K562 (cell line): ENCODE results near the gene PDE8A. TPM values are rescaled to one million over a fixed set of nuclear protein-coding genes. Genes with fewer than 3 reads are reported as not detected.

Experiments used
- ATAC-seq: fragments of 200-7000 bp; cut with Tn5 transposase; 3 replicates; pipeline ENCODE4 v1.9.1; 2020; ENCODE audit warnings: moderate library complexity
- BruUV-seq: library from RNA; stranded (reverse); fragments of 400-500 nt; replicated peaks from 2 replicates; lab custom pipeline; 2021; lab: Mats Ljungman, UMichigan
- CTCF ChIA-PET: fragments of 300-600 bp; formaldehyde crosslinking; extraction: SDS; loops from one replicate; lab custom pipeline; 2021; ENCODE audit warnings: low intra/inter-chr PET ratio; lab: Yijun Ruan, JAX
- POLR2A ChIA-PET: fragments of 300-600, 350-650 bp; sonication (Branson Sonifier 250); formaldehyde crosslinking; extraction: SDS; loops from one replicate; lab custom pipeline; 2021; ENCODE audit warnings: antibody characterized with exemption, inconsistent platforms; lab: Yijun Ruan, JAX
- DNase-seq, 4 experiments: peaks; one replicate each; pipeline versions ENCODE4 v3.0.0 to v3.0.0-alpha.2; 2011 to 2018; ENCODE audit warnings: low spot score in 3 of 4, mixed read lengths in 3 of 4; ENCODE audit errors: extremely low read depth in 1 of 4
- FAIRE-seq: peaks from 2 replicates; lab custom pipeline; 2011; peaks lifted over from hg19 to GRCh38; lab: Jason Lieb, UNC
- H2AFZ ChIP-seq: 2 replicates; pipeline ENCODE4 v1.6.0; 2011; ENCODE audit warnings: low read depth, low read length, control low read depth, inconsistent platforms
- H3K27ac ChIP-seq: fragments of 200-600 bp; 3 replicates; pipeline ENCODE4 v1.8.0; 2011; ENCODE audit warnings: low read depth, mild to moderate bottlenecking, control low read depth, inconsistent platforms, low read length, moderate library complexity, mixed read lengths; ENCODE audit errors: extremely low read depth
- H3K27me3 ChIP-seq, 2 experiments: fragments of 300-600 bp in 1 of 2; 2 replicates in 1 of 2; 3 replicates in 1 of 2; pipeline versions ENCODE4 v1.6.0 to v1.8.0; 2011; ENCODE audit warnings: inconsistent platforms in 2 of 2, low read length in 2 of 2, mild to moderate bottlenecking in 1 of 2, mixed read lengths in 1 of 2, moderate library complexity in 1 of 2; ENCODE audit not compliant: control insufficient read depth in 2 of 2, insufficient read depth in 2 of 2
- H3K36me3 ChIP-seq: fragments of 300-600 bp; 3 replicates; pipeline ENCODE4 v1.8.0; 2011; ENCODE audit warnings: mild to moderate bottlenecking, low read length, inconsistent platforms; ENCODE audit not compliant: control insufficient read depth, insufficient read depth
- H3K4me1 ChIP-seq, 2 experiments: fragments of 200-600 bp in 1 of 2; replicated peaks in 1 of 2; 2 replicates in 1 of 2; 3 replicates in 1 of 2; pipeline versions ENCODE4 v1.5.1 to v1.8.0; 2011; ENCODE audit warnings: inconsistent platforms in 2 of 2, low read length in 2 of 2, mild to moderate bottlenecking in 1 of 2, mixed read lengths in 1 of 2, moderate library complexity in 1 of 2; ENCODE audit not compliant: control insufficient read depth in 2 of 2, insufficient read depth in 2 of 2
- H3K4me2 ChIP-seq: 2 replicates; pipeline ENCODE4 v1.6.1; 2011; ENCODE audit warnings: low read length, control low read depth, inconsistent platforms, mixed read lengths; ENCODE audit not compliant: insufficient read depth
- H3K4me3 ChIP-seq: fragments of 200-600 bp; sonication (generic), shearing (Covaris generic); 2 replicates; pipeline ENCODE4 v1.5.1; 2016; ENCODE audit warnings: control low read depth, inconsistent platforms
- H3K79me2 ChIP-seq: fragments of 200-600 bp; 3 replicates; pipeline ENCODE4 v1.8.0; 2011; ENCODE audit warnings: low read length, inconsistent platforms; ENCODE audit not compliant: control insufficient read depth, insufficient read depth
- H3K9ac ChIP-seq, 2 experiments: 2 replicates each; pipeline versions ENCODE4 v1.6.0 to v1.6.1; 2011; ENCODE audit warnings: low read depth in 2 of 2, low read length in 2 of 2, control low read depth in 1 of 2, inconsistent platforms in 1 of 2, mild to moderate bottlenecking in 1 of 2, mixed read lengths in 1 of 2; ENCODE audit not compliant: insufficient read depth in 1 of 2
- H3K9me1 ChIP-seq: one replicate; pipeline ENCODE4 v1.6.0; 2011; ENCODE audit warnings: inconsistent platforms, mild to moderate bottlenecking, low read length, moderate library complexity; ENCODE audit not compliant: control insufficient read depth, insufficient read depth
- H3K9me3 ChIP-seq: replicated peaks from 2 replicates; pipeline ENCODE4 v1.5.1; 2011; ENCODE audit warnings: low read depth, low read length, inconsistent platforms; ENCODE audit not compliant: control insufficient read depth, insufficient read depth
- H4K20me1 ChIP-seq: replicated peaks from 2 replicates; pipeline ENCODE4 v1.6.1; 2011; ENCODE audit warnings: low read length, inconsistent platforms, mixed read lengths; ENCODE audit not compliant: control insufficient read depth, insufficient read depth
- ATF7 ChIP-seq: fragments of 450-650 bp; IDR thresholded peaks from 2 replicates; pipeline ENCODE4 v1.7.1; 2014; ENCODE audit warnings: mild to moderate bottlenecking, moderate library complexity
- CEBPB ChIP-seq: fragments of 450-650 bp; IDR thresholded peaks from 2 replicates; pipeline ENCODE4 v1.6.1; 2016; ENCODE audit warnings: missing genetic modification characterization, missing compliant biosample characterization
- ETV1 ChIP-seq: fragments of 450-650 bp; conservative IDR thresholded peaks from 2 replicates; pipeline ENCODE4 v1.6.1; 2016; ENCODE audit warnings: missing genetic modification characterization, control low read depth, low read depth, missing compliant biosample characterization
- MEIS2 ChIP-seq: fragments of 450-650 bp; IDR thresholded peaks from 2 replicates; pipeline ENCODE4 v1.6.1; 2014; ENCODE audit warnings: mild to moderate bottlenecking; ENCODE audit not compliant: partially characterized antibody
- PHB ChIP-seq: fragments of 250-450 bp; sonication (Bioruptor Pico); IDR thresholded peaks from 2 replicates; pipeline ENCODE4 v1.5.0; 2021
- PHB2 ChIP-seq: fragments of 450-650 bp; IDR thresholded peaks from 2 replicates; pipeline ENCODE4 v1.6.1; 2017; ENCODE audit warnings: low read depth
- POLR3G ChIP-seq: IDR thresholded peaks from 2 replicates; pipeline ENCODE4 v1.6.1; 2011; ENCODE audit not compliant: insufficient read length, insufficient replicate concordance; ENCODE audit errors: extremely low read depth
- TAF7 ChIP-seq: fragments of 450-650 bp; IDR thresholded peaks from 2 replicates; pipeline ENCODE4 v1.6.1; 2016; ENCODE audit warnings: missing genetic modification characterization, missing compliant biosample characterization
- ZNF175 ChIP-seq: fragments of 200-800 bp; sonication (Bioruptor generic); IDR thresholded peaks from 2 replicates; pipeline ENCODE4 v1.6.1; 2016; ENCODE audit warnings: low read depth, mild to moderate bottlenecking, missing genetic modification characterization, missing compliant biosample characterization
- ZNF57 ChIP-seq: fragments of 450-650 bp; formaldehyde crosslinking; IDR thresholded peaks from 2 replicates; pipeline ENCODE4 v1.4.0; 2020; ENCODE audit warnings: mild to moderate bottlenecking, moderate library complexity
- ZNF707 ChIP-seq: fragments of 250-450 bp; sonication (Bioruptor Pico); conservative IDR thresholded peaks from 2 replicates; pipeline ENCODE4 v1.8.0; 2022; ENCODE audit warnings: inconsistent platforms, mild to moderate bottlenecking, moderate library complexity
- WGBS: fragments of 100-300 bp; shearing (Covaris generic); methylation state at CpG from one replicate; pipeline ENCODE4 v1.1.6; 2016; ENCODE audit warnings: low coverage, mixed read lengths; ENCODE audit not compliant: insufficient coverage; ENCODE audit errors: missing lambda C conversion rate; 5-methylcytosine and 5-hydroxymethylcytosine counted together
- in situ Hi-C: fragments of 300-500 bp; cut with MboI; formaldehyde crosslinking; loops from 4 replicates; pipeline ENCODE4 v1.15.0; 2018; ENCODE audit warnings: inconsistent platforms, mixed read lengths
- intact Hi-C: fragments of 100-400 bp; cut with micrococcal nuclease; formaldehyde crosslinking; loops from 2 replicates; pipeline ENCODE4 v1.14.2; 2022
- polyA plus RNA-seq, 8 experiments: library from polyadenylated mRNA; depleted of rRNA in 4 of 8; stranded (reverse) in 5 of 8; unstranded in 3 of 8; fragments of >200 nt; fragmentation: Nextera tagmentation in 2 of 8; fragmentation: Illumina TruSeq in 1 of 8; extraction: Ambion mirVana in 2 of 8; extraction: Trizol in 1 of 8; gene quantifications; 2 replicates each; pipeline versions ENCODE4 v1.2.1 to v1.2.3, GENCODE V29; 2011 to 2014; ENCODE audit warnings: inconsistent platforms in 1 of 8, missing spikeins in 1 of 8
- total RNA-seq, 7 experiments: library from RNA; depleted of rRNA in 6 of 7; stranded (reverse); fragments of >200 nt in 6 of 7; fragmentation: Illumina TruSeq in 2 of 7; extraction: Trizol in 2 of 7; gene quantifications; 2 replicates each; pipeline versions ENCODE4 v1.2.1 to v1.2.3, GENCODE V29; 2011 to 2021; ENCODE audit warnings: low replicate concordance in 1 of 7
- TF ChIP-seq, protein P1 (sequence below): fragments of 200-800 bp; sonication (Bioruptor generic); IDR thresholded peaks from 2 replicates; pipeline ENCODE4 v1.6.1; 2016; ENCODE audit warnings: missing genetic modification characterization, missing compliant biosample characterization

The PDE8A gene
- total and polyA plus RNA-seq, 9 of the 15 experiments (the other 6 are each of a cell fraction or from before 2014, with no cell fraction given) = 5.9 to 40.3 (median 19.8) TPM

DNA sequence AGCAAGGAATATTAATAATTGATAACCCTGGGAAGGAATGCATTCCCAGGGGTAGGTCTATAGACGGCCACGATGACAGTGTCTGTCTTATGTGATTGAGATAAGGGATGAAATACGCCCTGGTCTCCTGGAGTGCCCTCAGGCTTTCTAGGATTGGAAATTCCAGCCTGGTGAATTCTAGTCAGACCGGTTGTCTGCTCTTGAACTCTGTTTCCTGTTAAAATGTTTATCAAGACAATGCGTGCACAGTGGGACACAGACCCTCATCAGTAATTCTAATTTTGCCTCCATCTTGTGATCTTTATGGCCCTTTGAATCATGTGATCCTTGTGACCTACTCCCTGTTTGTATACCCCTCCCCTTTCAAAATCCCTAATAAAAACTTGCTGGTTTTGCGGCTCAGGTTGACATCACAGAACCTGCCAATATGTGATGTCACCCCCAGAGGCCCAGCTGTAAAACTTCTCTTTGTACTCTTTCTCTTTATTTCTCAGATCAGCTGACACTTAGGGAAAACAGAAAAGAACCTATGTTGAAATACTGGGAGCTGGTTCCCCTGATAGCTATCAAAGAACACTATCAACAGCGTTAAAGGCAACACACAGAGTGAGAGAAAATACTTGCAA, 183.3 kb downstream of the PDE8A start:
- ATAC-seq (no peak), FAIRE-seq (no peak)
- Histone ChIP-seq H3K36me3 (no peaks in the 10 kb centered on the region), H3K4me3 (no peak overlapping the region), H3K4me2 (no peak overlapping the region), H3K9me1 (no peaks in the 10 kb centered on the region)
- POLR2A ChIA-PET = no interaction called here
- in situ Hi-C loops = no loop called here
- TF ChIP-seq ATF7 (0 out of 2 replicates have a peak, but pooled peaks have one; percentile 9), ETV1 (tag) (no peak), MEIS2 (peak; percentile 3), ZNF707 (no peak), TAF7 (tag) (no peak), CEBPB (tag) (peak; percentile 45; the same call in 1 of the 2 replicates), POLR3G (no peak), PHB (CRISPR knock-in tag) (no peak), ZNF57 (CRISPR knock-in tag) (no peak), PHB2 (no peak), ZNF175 (CRISPR knock-in tag) (no peak)
- TF ChIP-seq, protein P1, sequence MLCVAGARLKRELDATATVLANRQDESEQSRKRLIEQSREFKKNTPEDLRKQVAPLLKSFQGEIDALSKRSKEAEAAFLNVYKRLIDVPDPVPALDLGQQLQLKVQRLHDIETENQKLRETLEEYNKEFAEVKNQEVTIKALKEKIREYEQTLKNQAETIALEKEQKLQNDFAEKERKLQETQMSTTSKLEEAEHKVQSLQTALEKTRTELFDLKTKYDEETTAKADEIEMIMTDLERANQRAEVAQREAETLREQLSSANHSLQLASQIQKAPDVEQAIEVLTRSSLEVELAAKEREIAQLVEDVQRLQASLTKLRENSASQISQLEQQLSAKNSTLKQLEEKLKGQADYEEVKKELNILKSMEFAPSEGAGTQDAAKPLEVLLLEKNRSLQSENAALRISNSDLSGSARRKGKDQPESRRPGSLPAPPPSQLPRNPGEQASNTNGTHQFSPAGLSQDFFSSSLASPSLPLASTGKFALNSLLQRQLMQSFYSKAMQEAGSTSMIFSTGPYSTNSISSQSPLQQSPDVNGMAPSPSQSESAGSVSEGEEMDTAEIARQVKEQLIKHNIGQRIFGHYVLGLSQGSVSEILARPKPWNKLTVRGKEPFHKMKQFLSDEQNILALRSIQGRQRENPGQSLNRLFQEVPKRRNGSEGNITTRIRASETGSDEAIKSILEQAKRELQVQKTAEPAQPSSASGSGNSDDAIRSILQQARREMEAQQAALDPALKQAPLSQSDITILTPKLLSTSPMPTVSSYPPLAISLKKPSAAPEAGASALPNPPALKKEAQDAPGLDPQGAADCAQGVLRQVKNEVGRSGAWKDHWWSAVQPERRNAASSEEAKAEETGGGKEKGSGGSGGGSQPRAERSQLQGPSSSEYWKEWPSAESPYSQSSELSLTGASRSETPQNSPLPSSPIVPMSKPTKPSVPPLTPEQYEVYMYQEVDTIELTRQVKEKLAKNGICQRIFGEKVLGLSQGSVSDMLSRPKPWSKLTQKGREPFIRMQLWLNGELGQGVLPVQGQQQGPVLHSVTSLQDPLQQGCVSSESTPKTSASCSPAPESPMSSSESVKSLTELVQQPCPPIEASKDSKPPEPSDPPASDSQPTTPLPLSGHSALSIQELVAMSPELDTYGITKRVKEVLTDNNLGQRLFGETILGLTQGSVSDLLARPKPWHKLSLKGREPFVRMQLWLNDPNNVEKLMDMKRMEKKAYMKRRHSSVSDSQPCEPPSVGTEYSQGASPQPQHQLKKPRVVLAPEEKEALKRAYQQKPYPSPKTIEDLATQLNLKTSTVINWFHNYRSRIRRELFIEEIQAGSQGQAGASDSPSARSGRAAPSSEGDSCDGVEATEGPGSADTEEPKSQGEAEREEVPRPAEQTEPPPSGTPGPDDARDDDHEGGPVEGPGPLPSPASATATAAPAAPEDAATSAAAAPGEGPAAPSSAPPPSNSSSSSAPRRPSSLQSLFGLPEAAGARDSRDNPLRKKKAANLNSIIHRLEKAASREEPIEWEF = no peak
- TF ChIP-seq, all 486 proteins: peak for 3
- BruUV-seq = no TSS peak
- Histone ChIP-seq H3K79me2 (no peaks in the 10 kb centered on the region), H3K27ac (no peak overlapping the region), H3K9me3 (no peaks in the 10 kb centered on the region), H3K27me3 (no peaks in the 10 kb centered on the region), H2AFZ (no peak overlapping the region), H3K9ac (no peak overlapping the region), H3K4me1 (0 out of 5 replicates have a peak, but pooled peaks cover 0 to 3% of the 10 kb centered on the region in 2 experiments), H4K20me1 (no peaks in the 10 kb centered on the region)
- CTCF ChIA-PET = no interaction called here
- intact Hi-C loops = no loop called here
- no peak for DNase-seq
- 34% methylated on average over 7 of the region's 7 CpGs for WGBS
